HG03103 (cell line): ENCODE data around the gene PHKB.
A peak's percentile ranks its signal among the peaks of the same experiment; 100 is the strongest.
"Not testable (repeated sequence)": the region's sequence is repeated elsewhere in the genome, so short reads cannot be mapped to it uniquely, and the experiment has no call there.

Experiments
- ATAC-seq: cut with Tn5 transposase; IDR thresholded peaks from one replicate; pipeline ENCODE4 v1.9.1; 2021; ENCODE audit warnings: low read depth; ENCODE audit not compliant: unreplicated experiment

PHKB gene

GRCh38 chr16:47657977-47658376 lies 196.8 kb downstream of the PHKB start:
- no peak for ATAC-seq

- ATAC-seq, result no peak
Observed at GRCh38 chr16:47660540-47660939, 199.4 kb downstream of the PHKB start.

- no peak for ATAC-seq
Observed at GRCh38 chr16:47664653-47665325, 203.7 kb downstream of the PHKB start.

- ATAC-seq, result no peak
Observed at GRCh38 chr16:47666434-47666833, 205.3 kb downstream of the PHKB start.

- ATAC-seq, result no peak
Observed at GRCh38 chr16:47667956-47668355, 206.8 kb downstream of the PHKB start.

- ATAC-seq, result no peak
Observed at GRCh38 chr16:47672475-47672874, 211.3 kb downstream of the PHKB start.

GRCh38 chr16:47676635-47677177 lies 215.6 kb downstream of the PHKB start:
- ATAC-seq, result no peak

- ATAC-seq, result not testable (repeated sequence)
Observed at GRCh38 chr16:47681571-47681970, 220.4 kb downstream of the PHKB start.

GRCh38 chr16:47687694-47688093 lies 226.6 kb downstream of the PHKB start:
- no peak for ATAC-seq

- ATAC-seq, result no peak
Observed at GRCh38 chr16:47693226-47693625, 232.1 kb downstream of the PHKB start.

- ATAC-seq, result no peak
Observed at GRCh38 chr16:47694543-47694942, 233.4 kb downstream of the PHKB start.

GRCh38 chr16:47695756-47696155 lies 234.6 kb downstream of the PHKB start:
- no peak for ATAC-seq

GRCh38 chr16:47697826-47698225 lies 236.7 kb downstream of the PHKB start:
- no peak for ATAC-seq

GRCh38 chr16:47699106-47699505 lies 238.0 kb downstream of the PHKB start:
- no peak for ATAC-seq

- no peak for ATAC-seq
Observed at GRCh38 chr16:47700857-47701587, 239.9 kb downstream of the PHKB start.

- ATAC-seq, result no peak
Observed at GRCh38 chr16:47705266-47705665, 244.1 kb downstream of the PHKB start.

GRCh38 chr16:47711809-47712208 lies 250.7 kb downstream of the PHKB start:
- no peak for ATAC-seq

GRCh38 chr16:47712276-47713224 lies 251.4 kb downstream of the PHKB start:
- no peak for ATAC-seq

- peak; percentile 74 for ATAC-seq
Observed at GRCh38 chr16:47713225-47713595, 252.1 kb downstream of the PHKB start.

- no peak for ATAC-seq
Observed at GRCh38 chr16:47715442-47716083, 254.4 kb downstream of the PHKB start.
